Stimulated activated CD4-positive, alpha-beta T cell treated with anti-CD3 and anti-CD28 coated beads, Interleukin-1b, Interleukin-23, amount 100 ng/mL, for 24 hours (primary cell): ENCODE measurements around the gene TNNC2.
"Not testable (repeated sequence)": the region's sequence is repeated elsewhere in the genome, so short reads cannot be mapped to it uniquely, and the experiment has no call there.

Experiments used
- DNase-seq, 4 experiments: peaks; one replicate each; pipeline ENCODE4 v3.0.0-alpha.2; 2020; ENCODE audit warnings: low read depth in 4 of 4, low spot score in 1 of 4

TNNC2 gene

DNA sequence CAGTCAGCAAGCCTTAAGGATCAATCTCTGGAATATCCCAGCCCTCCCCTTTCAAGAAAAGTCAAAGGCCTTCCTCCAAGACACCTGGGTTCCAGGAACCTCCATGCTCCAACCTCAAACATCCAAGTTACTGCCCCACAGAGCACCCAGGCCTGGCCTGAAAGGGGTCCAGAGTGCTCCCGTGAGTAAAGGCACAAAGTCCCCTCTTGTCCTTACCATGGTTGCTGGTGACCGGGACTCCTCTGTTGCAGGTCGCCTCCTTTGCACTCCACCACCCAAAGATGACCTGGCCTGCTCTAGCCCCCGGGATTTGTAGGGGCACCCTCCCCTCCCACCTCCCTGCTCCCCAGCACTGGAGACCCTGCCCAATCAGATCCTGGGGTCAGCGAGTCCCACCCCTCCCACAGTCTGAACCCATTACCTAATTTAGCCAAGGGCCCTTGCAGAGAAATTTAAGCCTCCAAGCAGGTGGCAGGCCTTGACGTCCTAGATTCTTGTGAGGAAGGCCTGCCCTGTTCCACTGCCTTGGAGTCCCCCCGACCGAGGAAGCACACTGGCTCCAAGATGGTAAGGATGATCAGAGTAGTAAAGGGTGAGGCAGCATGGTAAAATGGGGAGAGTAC is at the start of gene TNNC2:
TNNC2 (minus strand) TSS at position 283 of the 623 bp plus-strand sequence; CDS start at position 219, 64 bp downstream.
- DNase-seq = no peak

DNA sequence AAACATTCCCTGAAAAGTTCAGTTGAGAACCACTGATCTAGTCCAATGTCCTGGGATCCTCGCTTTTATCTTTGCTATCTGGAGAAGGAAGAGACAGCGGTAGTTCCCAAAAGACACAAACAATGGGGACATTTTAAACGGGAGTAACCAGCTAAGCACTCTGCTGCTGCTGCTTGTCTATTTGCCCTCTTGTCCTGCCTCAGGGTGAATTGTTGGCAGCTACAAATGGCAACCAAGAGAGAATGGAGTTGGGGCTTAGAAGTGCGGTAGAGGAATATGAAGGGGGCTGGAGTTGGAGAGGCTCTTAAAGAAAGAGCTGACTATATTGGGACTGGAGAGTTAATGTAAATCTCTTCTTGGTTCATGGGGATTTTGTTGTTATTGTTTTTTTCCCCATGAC is 47.5 kb upstream of the TNNC2 start:
- DNase-seq = no peak

DNA sequence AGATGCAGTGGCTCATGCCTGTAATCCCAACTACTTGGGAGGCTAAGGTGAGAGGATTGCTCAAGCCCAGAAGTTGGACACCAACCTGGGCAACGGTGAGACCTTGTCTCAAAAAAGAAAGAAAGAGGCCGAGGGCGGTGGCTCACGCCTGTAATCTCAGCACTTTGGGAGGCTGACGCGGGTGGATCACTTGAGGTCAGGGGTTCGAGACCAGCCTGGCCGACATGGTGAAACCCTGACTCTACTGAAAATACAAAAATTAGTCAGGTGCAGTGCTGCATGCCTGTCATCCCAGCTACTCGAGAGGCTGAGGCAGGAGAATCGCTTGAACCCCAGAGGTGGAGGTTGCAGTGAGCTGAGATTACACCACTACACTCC is 47.0 kb upstream of the TNNC2 start:
- not testable (repeated sequence) for DNase-seq

DNA sequence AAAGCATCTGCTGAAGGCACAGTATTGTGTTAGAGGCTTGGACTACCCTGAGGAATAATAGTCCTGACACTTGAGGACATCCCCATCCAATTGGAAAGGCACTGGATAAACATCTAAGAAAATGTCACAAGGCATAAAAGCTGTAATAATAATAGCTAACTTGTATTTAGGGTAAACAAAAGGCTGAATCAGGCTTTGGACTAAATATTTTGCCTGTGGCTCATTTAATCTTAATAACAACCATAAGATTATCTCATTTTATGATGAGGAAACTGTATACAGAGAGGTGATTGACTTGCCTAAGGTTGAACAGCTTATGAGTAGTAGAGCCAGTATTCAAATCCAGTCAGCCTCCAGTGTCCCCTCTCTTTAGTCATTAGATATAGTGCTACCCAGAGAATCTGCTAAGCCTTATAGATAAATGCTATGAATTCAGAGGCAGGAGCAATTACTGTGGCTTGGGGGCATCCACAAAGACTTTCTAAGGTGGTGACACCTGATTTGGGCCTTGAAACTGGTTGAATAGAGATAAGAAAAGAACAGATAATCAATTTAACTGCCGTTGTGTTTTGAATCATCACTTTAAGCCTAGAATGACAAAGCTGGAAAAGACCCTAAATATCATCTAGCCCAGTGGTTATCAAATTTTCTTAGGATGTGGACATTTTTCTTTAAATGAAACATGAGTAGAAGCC is 46.4 kb upstream of the TNNC2 start:
- no peak for DNase-seq

DNA sequence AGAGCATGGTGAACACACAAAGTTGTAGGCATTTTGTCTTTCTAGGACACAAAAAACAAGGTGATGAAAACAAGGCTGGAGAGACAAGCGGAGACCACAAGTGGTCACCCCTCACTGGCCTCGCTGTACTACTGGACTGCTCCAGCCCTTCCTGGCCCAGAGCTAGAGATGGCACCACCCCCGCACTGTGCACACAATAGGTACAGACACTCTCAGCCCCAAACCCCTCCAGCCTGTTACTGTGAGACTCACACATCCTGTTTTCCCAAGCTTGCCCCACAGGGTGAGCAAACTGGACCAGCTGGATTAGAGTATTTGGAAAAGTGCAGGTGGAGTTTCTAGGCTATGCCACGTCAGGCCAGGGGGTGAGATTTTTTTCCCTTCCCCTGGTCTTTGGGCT is 45.5 kb upstream of the TNNC2 start:
- DNase-seq = no peak

GRCh38 chr20:45867819-45868176 is 40.7 kb upstream of the TNNC2 start:
- no peak for DNase-seq

DNA sequence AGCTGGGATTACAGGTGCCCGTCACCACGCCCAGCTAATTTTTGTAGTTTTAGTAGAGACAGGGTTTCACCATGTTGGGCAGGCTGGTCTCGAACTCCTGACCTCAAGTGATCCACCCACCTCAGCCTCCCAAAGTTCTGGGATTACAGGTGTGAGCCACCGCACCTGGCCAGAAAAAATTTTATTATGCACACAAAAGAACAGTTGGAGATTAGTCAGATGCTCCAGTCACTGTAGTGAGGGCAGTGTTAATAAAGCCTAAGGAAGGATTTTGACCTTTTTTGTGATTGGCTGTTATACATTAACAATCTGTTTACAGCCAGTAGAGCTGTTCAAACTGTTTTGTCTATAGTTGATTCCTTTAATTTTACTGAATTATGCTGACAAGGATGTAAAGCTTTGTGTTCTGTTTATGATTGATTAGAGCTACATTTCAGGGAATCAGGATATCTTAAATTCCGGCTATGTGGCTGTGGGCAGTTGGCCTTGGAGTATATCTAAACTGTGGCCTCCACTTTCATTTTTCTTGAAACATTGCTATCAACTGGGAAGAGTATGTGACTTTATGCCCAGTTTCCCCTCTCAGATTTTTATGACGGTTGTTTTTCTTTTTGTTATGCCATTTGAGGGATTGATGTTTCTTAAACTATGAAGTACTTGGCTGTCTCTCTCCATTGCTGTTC is 40.2 kb upstream of the TNNC2 start:
- DNase-seq = no peak

DNA sequence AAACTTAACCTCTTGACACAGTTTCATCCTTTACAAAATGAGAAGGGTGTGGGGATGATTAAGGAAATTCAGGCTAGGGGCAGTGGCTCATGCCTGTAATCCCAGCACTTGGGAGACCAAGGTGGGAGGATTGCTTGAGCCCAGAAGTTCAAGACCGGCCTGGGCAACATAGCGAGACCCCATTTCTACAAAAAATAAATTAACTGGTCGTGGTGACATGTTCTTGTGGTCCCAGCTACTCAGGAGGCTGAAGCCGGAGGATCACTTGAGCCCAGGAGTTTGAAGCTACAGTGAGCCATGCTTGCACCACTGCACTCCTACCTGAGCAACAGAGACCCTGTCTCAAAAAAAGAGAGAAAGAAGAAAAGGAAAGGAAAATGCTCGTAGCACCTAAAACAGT is 39.3 kb upstream of the TNNC2 start:
- no peak for DNase-seq

DNA sequence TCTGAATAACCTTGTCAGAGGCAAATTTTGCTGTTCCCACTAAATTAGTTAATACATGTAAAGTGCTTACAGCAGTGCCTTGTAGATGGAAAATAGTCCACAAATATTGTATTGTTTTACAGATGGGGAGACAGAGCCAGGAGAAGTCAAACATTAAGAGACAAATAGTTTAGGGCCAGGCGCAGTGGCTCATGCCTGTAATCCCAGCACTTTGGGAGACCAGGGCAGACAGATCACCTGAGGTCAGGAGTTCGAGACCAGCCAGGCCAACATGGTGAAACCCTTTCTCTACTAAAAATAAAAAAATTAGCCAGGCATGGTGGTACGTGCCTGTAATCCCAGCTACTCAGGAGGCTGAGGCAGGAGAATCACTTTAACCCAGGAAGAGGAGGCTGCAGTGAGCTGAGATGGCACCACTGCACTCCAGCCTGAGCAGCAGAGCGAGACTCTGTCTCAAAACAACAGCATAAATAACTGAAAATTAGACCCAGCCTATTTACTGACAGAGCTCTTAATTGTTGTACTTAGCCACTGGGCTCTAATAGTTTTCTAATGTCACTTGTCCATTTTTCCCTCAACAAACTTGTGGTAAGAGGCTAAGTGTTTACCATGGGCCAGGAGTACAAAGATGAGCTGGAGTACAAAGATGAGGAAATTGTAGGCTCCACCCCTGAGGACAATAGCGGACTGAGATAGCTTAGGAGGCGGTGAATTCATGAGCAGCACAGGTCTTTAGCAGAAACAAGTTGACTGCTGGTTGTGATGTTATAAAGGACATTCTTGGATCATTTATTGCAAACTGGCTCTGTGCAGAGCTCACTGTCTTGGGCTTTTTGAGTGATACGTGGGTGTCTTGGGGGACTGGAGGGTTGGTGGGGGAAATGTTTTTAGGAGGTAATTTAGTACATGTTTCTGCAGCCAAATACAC is 36.7 kb upstream of the TNNC2 start:
- no peak for DNase-seq

GRCh38 chr20:45861221-45862075 is 34.3 kb upstream of the TNNC2 start:
- no peak for DNase-seq

DNA sequence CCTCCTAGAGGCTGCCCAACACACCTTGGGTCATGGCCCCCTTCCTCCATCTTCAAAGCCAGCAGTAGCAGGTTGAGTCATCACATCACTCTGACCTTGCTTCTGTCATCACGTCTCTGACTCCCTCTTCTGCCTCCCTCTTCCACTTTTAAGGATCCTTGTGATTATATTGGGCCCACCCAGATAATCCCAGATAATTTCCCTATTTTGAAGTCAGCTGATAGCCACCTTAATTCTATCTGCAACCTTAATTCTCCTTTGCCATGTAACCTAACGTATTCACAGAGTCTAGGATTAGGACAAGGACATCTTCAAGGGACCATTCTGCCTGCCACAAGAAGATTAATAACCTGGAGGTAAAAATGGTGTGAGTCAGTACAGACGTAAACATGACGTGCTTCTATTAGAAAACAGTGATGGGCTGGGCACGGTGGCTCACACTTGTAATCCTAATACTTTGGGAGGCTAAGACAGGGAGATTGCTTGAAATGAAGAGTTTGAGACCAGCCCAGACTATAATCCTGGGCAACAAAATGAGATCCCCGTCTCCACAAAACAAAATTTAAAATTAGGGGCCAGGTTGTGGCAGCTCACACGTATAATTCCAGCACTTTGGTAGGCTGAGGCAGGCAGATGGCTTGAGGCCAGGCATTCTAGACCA is 33.6 kb upstream of the TNNC2 start:
- DNase-seq = no peak

DNA sequence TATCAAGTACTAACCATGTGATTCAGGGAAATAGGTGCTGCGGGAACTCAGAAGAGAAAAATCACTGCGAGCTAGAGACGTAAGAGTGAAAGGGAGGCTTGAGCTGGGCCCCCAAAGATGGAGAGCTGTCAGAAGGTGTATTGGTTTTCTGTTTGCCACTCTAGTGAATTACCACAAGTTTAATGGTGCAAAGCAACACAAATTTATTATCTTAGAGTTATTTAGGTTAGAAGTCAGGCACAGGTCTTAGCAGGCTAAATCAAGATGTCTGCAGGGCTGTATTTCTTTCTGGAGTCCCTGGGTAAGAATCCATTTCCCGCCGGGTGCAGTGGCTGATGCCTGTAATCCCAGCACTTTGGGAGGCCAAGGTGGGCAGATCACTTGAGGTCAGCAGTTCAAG is 32.8 kb upstream of the TNNC2 start:
- no peak for DNase-seq

DNA sequence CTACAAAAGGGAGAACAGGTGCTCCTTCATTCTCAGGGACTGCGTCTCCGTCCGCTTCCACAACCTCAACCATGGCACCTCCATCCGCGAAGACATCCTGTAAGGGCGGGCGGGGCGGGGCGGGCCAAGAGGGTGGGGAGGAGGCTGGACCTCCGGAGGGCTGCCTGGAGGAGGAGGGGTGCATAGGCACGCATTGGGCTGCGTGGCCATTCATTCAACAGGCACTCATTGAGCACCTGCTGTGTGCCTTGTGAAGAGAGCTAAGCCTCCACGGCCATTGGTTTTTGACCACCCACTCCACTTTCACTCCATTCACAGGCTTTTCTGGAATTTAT is 30.7 kb upstream of the TNNC2 start:
- no peak for DNase-seq

- peak; percentile 79 to 90 (median 86) for DNase-seq
Observed at GRCh38 chr20:45857114-45857881, 30.2 kb upstream of the TNNC2 start, which contains the start of the genes ACOT8 and ZSWIM3. Gene ACOT8, minus strand, starts transcription at chr20:45857392. Its CDS starts 77 bp downstream, at chr20:45857315. Gene ZSWIM3, plus strand, starts transcription at chr20:45857614. Its CDS starts 212 bp downstream, at chr20:45857826.

- DNase-seq = no peak
Observed at GRCh38 chr20:45853484-45853883, 26.4 kb upstream of the TNNC2 start.

- no peak for DNase-seq
Observed at GRCh38 chr20:45852326-45852725, 25.2 kb upstream of the TNNC2 start.

DNA sequence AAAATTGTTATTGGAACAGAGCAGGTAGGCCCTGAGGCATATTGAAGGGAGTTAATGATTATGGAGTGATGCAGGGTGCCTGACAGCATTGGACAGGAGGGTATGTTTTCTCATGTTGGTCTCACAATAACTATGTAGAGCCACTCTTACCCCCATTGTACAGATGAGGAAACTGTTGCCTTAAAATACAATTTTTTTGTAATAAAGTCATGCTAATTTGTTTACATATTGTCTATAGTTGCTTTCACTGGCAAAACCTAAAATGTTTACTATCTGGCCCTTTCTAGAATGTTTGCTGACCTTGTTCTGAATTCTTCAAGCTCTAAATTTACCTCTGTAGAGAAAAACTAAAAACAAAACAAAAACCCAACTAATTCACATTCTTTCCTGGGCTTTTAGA is 24.4 kb upstream of the TNNC2 start:
- DNase-seq = no peak

- DNase-seq = no peak
Observed at GRCh38 chr20:45850926-45851325, 23.8 kb upstream of the TNNC2 start.

DNA sequence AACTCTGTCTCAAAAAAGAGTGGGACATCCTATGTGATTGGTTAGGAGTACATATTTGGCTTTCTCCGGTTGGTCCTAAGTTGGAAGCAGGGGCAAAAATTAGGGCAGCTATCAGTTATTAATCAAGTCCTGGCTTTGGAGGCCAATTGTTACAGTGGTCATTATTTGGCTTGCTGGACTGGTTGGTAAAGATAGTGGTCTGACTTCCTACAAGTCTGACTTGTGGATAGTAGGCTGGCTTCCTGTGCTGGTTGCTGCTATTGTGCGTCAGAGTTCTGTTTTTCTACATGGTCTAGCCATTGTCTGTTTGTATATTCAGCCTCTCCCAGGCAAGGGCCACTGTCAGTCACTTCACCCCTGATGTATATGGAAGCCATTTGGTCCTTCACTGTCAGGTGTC is 23.1 kb upstream of the TNNC2 start:
- DNase-seq = no peak
